Kidney epithelial cell (primary cell): Measurements from ENCODE around the gene CSAD. TPM values are rescaled to one million over a fixed set of nuclear protein-coding genes. Genes with fewer than 3 reads are reported as not detected.
"Not testable (repeated sequence)": the region's sequence is repeated elsewhere in the genome, so short reads cannot be mapped to it uniquely, and the experiment has no call there.

Source experiments
- DNase-seq: peaks from one replicate; pipeline ENCODE4 v3.0.0-alpha.2; 2010; ENCODE audit warnings: low read depth
- H3K27me3 ChIP-seq: 2 replicates; pipeline ENCODE4 v1.6.0; 2011; ENCODE audit warnings: low read length; ENCODE audit not compliant: control insufficient read depth, insufficient read depth
- H3K36me3 ChIP-seq: 2 replicates; pipeline ENCODE4 v1.5.1; 2011; ENCODE audit warnings: low read length; ENCODE audit not compliant: control insufficient read depth, insufficient read depth
- H3K4me3 ChIP-seq: 2 replicates; pipeline ENCODE4 v1.5.1; 2011; ENCODE audit warnings: low read depth, mild to moderate bottlenecking, control low read depth, low read length
- CTCF ChIP-seq: IDR thresholded peaks from 2 replicates; pipeline ENCODE4 v1.5.1; 2011; ENCODE audit warnings: mild to moderate bottlenecking, moderate library complexity, low read length, control low read depth, inconsistent platforms; ENCODE audit not compliant: insufficient read depth, poor library complexity, severe bottlenecking
- total RNA-seq: library from RNA; depleted of rRNA; stranded (reverse); fragments of >200 nt; gene quantifications from 2 replicates; pipeline ENCODE4 v1.2.3, GENCODE V29; 2015

Gene CSAD
- total RNA-seq, 1 donor from 2014 or later, result 9.1 TPM

GRCh38 chr12:53170876-53171724 is 9.6 kb downstream of the CSAD start:
- no peak for DNase-seq
- Histone ChIP-seq H3K4me3 (no peak overlapping the region), H3K36me3 (no peaks in the 10 kb centered on the region), H3K27me3 (no peaks in the 10 kb centered on the region)
- no peak for TF ChIP-seq CTCF

- Histone ChIP-seq H3K36me3 (no peaks in the 10 kb centered on the region), H3K27me3 (no peaks in the 10 kb centered on the region), H3K4me3 (no peak overlapping the region)
- TF ChIP-seq CTCF, result no peak
- no peak for DNase-seq
Observed at GRCh38 chr12:53170215-53170614, 10.5 kb downstream of the CSAD start.

GRCh38 chr12:53169644-53170043 is 11.1 kb downstream of the CSAD start:
- no peaks in the 10 kb centered on the region for H3K27me3 ChIP-seq
- H3K36me3 ChIP-seq, result no peaks in the 10 kb centered on the region
- TF ChIP-seq CTCF, result no peak
- DNase-seq, result no peak
- no peak overlapping the region for H3K4me3 ChIP-seq

- no peaks in the 10 kb centered on the region for H3K36me3 ChIP-seq
- no peaks in the 10 kb centered on the region for H3K27me3 ChIP-seq
- DNase-seq, result no peak
- no peak overlapping the region for H3K4me3 ChIP-seq
- no peak for TF ChIP-seq CTCF
Observed at GRCh38 chr12:53166837-53167236, 13.9 kb downstream of the CSAD start.

- not testable (repeated sequence) for H3K4me3 ChIP-seq, H3K27me3 ChIP-seq, H3K36me3 ChIP-seq, DNase-seq
Observed at GRCh38 chr12:53163008-53163407, 17.7 kb downstream of the CSAD start.

- DNase-seq, result no peak
- no peak overlapping the region for H3K4me3 ChIP-seq
- no peaks in the 10 kb centered on the region for H3K36me3 ChIP-seq
- no peak for TF ChIP-seq CTCF
- no peaks in the 10 kb centered on the region for H3K27me3 ChIP-seq
Observed at GRCh38 chr12:53161119-53161911, 19.4 kb downstream of the CSAD start.
